GM03348 (cell line): ENCODE data around the gene NCR3LG1.

Source experiments
- DNase-seq: peaks from one replicate; pipeline ENCODE4 v3.0.0; 2012; ENCODE audit warnings: low spot score

Gene NCR3LG1

GRCh38 chr11:17371614-17372013 lies 20.0 kb downstream of the NCR3LG1 start:
- no peak for DNase-seq

GRCh38 chr11:17375547-17375946 lies 23.9 kb downstream of the NCR3LG1 start:
- no peak for DNase-seq

GRCh38 chr11:17376493-17376892 lies 24.9 kb downstream of the NCR3LG1 start:
- no peak for DNase-seq

GRCh38 chr11:17378655-17379054 lies 27.1 kb downstream of the NCR3LG1 start:
- DNase-seq, result no peak

GRCh38 chr11:17379383-17380180 lies 28.0 kb downstream of the NCR3LG1 start:
- DNase-seq, result no peak

- DNase-seq, result no peak
These were observed 29.6 kb downstream of the NCR3LG1 start for GRCh38 chr11:17381156-17381555.

- DNase-seq, result no peak
These were observed 30.6 kb downstream of the NCR3LG1 start for GRCh38 chr11:17382046-17382728.

- DNase-seq, result no peak
These were observed 31.9 kb downstream of the NCR3LG1 start for GRCh38 chr11:17383461-17383860.

- DNase-seq, result peak; percentile 81
These were observed 32.5 kb downstream of the NCR3LG1 start for GRCh38 chr11:17384002-17384511.

- no peak for DNase-seq
These were observed 33.9 kb downstream of the NCR3LG1 start for GRCh38 chr11:17385492-17385891.

GRCh38 chr11:17385926-17386325 lies 34.3 kb downstream of the NCR3LG1 start:
- DNase-seq, result no peak

- DNase-seq, result peak; percentile 87
These were observed 34.9 kb downstream of the NCR3LG1 start for GRCh38 chr11:17386331-17387084.

GRCh38 chr11:17387254-17387653 lies 35.7 kb downstream of the NCR3LG1 start:
- no peak for DNase-seq

- no peak for DNase-seq
These were observed 36.2 kb downstream of the NCR3LG1 start for GRCh38 chr11:17387811-17388210.

GRCh38 chr11:17388609-17389210 lies 37.1 kb downstream of the NCR3LG1 start, which contains the start of gene KCNJ11:
TSS of gene KCNJ11 (minus strand) at chr11:17388659. CDS start at chr11:17388091, 568 bp downstream.
- DNase-seq, result no peak

GRCh38 chr11:17389211-17389956 lies 37.8 kb downstream of the NCR3LG1 start:
- DNase-seq, result peak; percentile 90

GRCh38 chr11:17389957-17390649 lies 38.5 kb downstream of the NCR3LG1 start:
- no peak for DNase-seq

- no peak for DNase-seq
These were observed 40.1 kb downstream of the NCR3LG1 start for GRCh38 chr11:17391493-17392355.

GRCh38 chr11:17392872-17393271 lies 41.3 kb downstream of the NCR3LG1 start:
- DNase-seq, result no peak

GRCh38 chr11:17393472-17393871 lies 41.9 kb downstream of the NCR3LG1 start:
- no peak for DNase-seq
